T47D (cell line): ENCODE measurements around the gene TMUB2.

Experiments
- DNase-seq, 2 experiments: peaks; one replicate each; pipeline versions ENCODE4 v3.0.0 to v3.0.0-alpha.2; 2011 to 2012; ENCODE audit warnings: low read depth in 1 of 2, low spot score in 1 of 2
- JUND ChIP-seq: IDR thresholded peaks from 2 replicates; pipeline ENCODE4 v1.6.1; 2012; ENCODE audit warnings: low read depth
- in situ Hi-C: cut with HindIII; loops from 2 replicates; pipeline ENCODE4 v1.10.0; 2016; ENCODE audit warnings: low sequenced_read_pairs, low pct_unique_long_range_greater_than_20kb

Gene TMUB2

GRCh38 chr17:44199553-44200477 lies 13.0 kb downstream of the TMUB2 start, which contains the start of gene ATXN7L3:
Gene ATXN7L3, minus strand, starts transcription at chr17:44199884. Its CDS starts 1,814 bp downstream, at chr17:44198070.
- no peak for TF ChIP-seq JUND
- in situ Hi-C loops = no loop called here
- DNase-seq = peak; percentile 99 to 100

- DNase-seq = no peak
- in situ Hi-C loops = no loop called here
- TF ChIP-seq JUND = no peak
Measured at GRCh38 chr17:44200478-44201155, 13.8 kb downstream of the TMUB2 start.

GRCh38 chr17:44202756-44203155 lies 16.0 kb downstream of the TMUB2 start:
- no peak for DNase-seq
- TF ChIP-seq JUND = no peak
- in situ Hi-C loops = no loop called here

GRCh38 chr17:44203731-44204440 lies 17.1 kb downstream of the TMUB2 start:
- in situ Hi-C loops = no loop called here
- peak in 1 of 2 experiments; percentile 59 for DNase-seq
- TF ChIP-seq JUND = no peak

- no peak for TF ChIP-seq JUND
- in situ Hi-C loops = no loop called here
- no peak for DNase-seq
Measured at GRCh38 chr17:44204441-44204882, 17.7 kb downstream of the TMUB2 start.

- in situ Hi-C loops = no loop called here
- no peak for TF ChIP-seq JUND
- no peak for DNase-seq
Measured at GRCh38 chr17:44205962-44206824, 19.4 kb downstream of the TMUB2 start.

GRCh38 chr17:44206825-44207155 lies 20.0 kb downstream of the TMUB2 start:
- in situ Hi-C loops = no loop called here
- no peak for TF ChIP-seq JUND
- DNase-seq = no peak

GRCh38 chr17:44207319-44207718 lies 20.5 kb downstream of the TMUB2 start:
- no peak for DNase-seq
- TF ChIP-seq JUND = no peak
- in situ Hi-C loops = no loop called here

- TF ChIP-seq JUND = no peak
- in situ Hi-C loops = no loop called here
Measured at GRCh38 chr17:44207743-44208142, 21.0 kb downstream of the TMUB2 start.

GRCh38 chr17:44209786-44210341 lies 23.1 kb downstream of the TMUB2 start:
- DNase-seq = no peak
- in situ Hi-C loops = no loop called here
- no peak for TF ChIP-seq JUND

More at GRCh38 chr17:44207743-44208142, 21.0 kb downstream of the TMUB2 start:
- no peak for DNase-seq

GRCh38 chr17:44210342-44211192 lies 23.8 kb downstream of the TMUB2 start:
- no peak for TF ChIP-seq JUND
- no peak for DNase-seq
- in situ Hi-C loops = no loop called here
